H1 (cell line): ENCODE measurements around the gene HIVEP2. TPM values are rescaled to one million over a fixed set of nuclear protein-coding genes. Genes with fewer than 3 reads are reported as not detected.

Experiments
- CTCF ChIA-PET: fragments of 300-600 bp; sonication (Branson Sonifier 250); formaldehyde crosslinking; loops from one replicate; lab custom pipeline; 2021; ENCODE audit not compliant: partially characterized antibody; lab: Charles Lee
- POLR2A ChIA-PET: fragments of 300-600 bp; sonication (Branson Sonifier 250); formaldehyde crosslinking; loops from one replicate; lab custom pipeline; 2021; ENCODE audit warnings: inconsistent platforms; ENCODE audit not compliant: partially characterized antibody; lab: Charles Lee
- DNase-seq, 2 experiments: peaks; one replicate each; pipeline versions ENCODE4 v3.0.0 to v3.0.0-alpha.2; 2010 to 2022; ENCODE audit warnings: low spot score in 2 of 2, low read depth in 1 of 2, mixed read lengths in 1 of 2
- FAIRE-seq: peaks from 2 replicates; lab custom pipeline; 2011; peaks lifted over from hg19 to GRCh38; lab: Jason Lieb, UNC
- H2AFZ ChIP-seq: 2 replicates; pipeline ENCODE4 v1.8.1; 2012; ENCODE audit warnings: low read length, inconsistent platforms
- H2AK5ac ChIP-seq: 2 replicates; pipeline ENCODE4 v1.6.1; 2013; ENCODE audit warnings: low read depth, low read length
- H2BK120ac ChIP-seq: replicated peaks from 2 replicates; pipeline ENCODE3; 2013; ENCODE audit warnings: low read depth, low read length, inconsistent platforms
- H2BK12ac ChIP-seq: 2 replicates; pipeline ENCODE4 v1.6.1; 2013; ENCODE audit warnings: low read depth, low read length
- H2BK15ac ChIP-seq: 2 replicates; pipeline ENCODE4 v1.6.1; 2013; ENCODE audit warnings: low read length
- H2BK20ac ChIP-seq: 2 replicates; pipeline ENCODE4 v1.6.1; 2013; ENCODE audit warnings: low read length
- H2BK5ac ChIP-seq: 2 replicates; pipeline ENCODE4 v1.6.1; 2013; ENCODE audit warnings: low read depth, low read length
- H3K14ac ChIP-seq: 2 replicates; pipeline ENCODE4 v1.6.1; 2013; ENCODE audit warnings: inconsistent platforms; ENCODE audit not compliant: insufficient read length
- H3K18ac ChIP-seq: 2 replicates; pipeline ENCODE4 v1.6.1; 2013; ENCODE audit warnings: low read length; ENCODE audit errors: extremely low read depth
- H3K23ac ChIP-seq: 2 replicates; pipeline ENCODE4 v1.6.1; 2013; ENCODE audit warnings: inconsistent platforms; ENCODE audit not compliant: insufficient read length
- H3K23me2 ChIP-seq: 2 replicates; pipeline ENCODE4 v1.6.1; 2013; ENCODE audit warnings: low read depth, low read length
- H3K27ac ChIP-seq: 2 replicates; pipeline ENCODE4 v1.6.1; 2011; ENCODE audit warnings: low read depth, low read length, inconsistent platforms
- H3K27me3 ChIP-seq, 4 experiments: replicated peaks in 1 of 4; 1 replicate in 1 of 4; 2 replicates in 3 of 4; pipeline versions ENCODE4 v1.6.1 to v1.8.1; 2011 to 2013; ENCODE audit warnings: low read length in 3 of 4, mild to moderate bottlenecking in 3 of 4, inconsistent platforms in 2 of 4, mixed read lengths in 2 of 4, moderate library complexity in 1 of 4; ENCODE audit not compliant: control insufficient read depth in 3 of 4, insufficient read depth in 3 of 4; ENCODE audit errors: extremely low read depth in 1 of 4
- H3K36me3 ChIP-seq, 4 experiments: 2 replicates each; pipeline versions ENCODE4 v1.6.1 to v1.8.1; 2011 to 2013; ENCODE audit warnings: mild to moderate bottlenecking in 4 of 4, low read length in 3 of 4, moderate library complexity in 2 of 4, control low read depth in 1 of 4, inconsistent platforms in 1 of 4; ENCODE audit not compliant: insufficient read depth in 4 of 4, control insufficient read depth in 2 of 4
- H3K4ac ChIP-seq: replicated peaks from 2 replicates; pipeline ENCODE3; 2013; ENCODE audit warnings: low read length, low read depth, mixed read lengths, inconsistent platforms; ENCODE audit not compliant: insufficient read length
- H3K4me1 ChIP-seq, 4 experiments: replicated peaks in 1 of 4; 1 replicate in 1 of 4; 2 replicates in 3 of 4; pipeline versions ENCODE4 v1.6.1 to v1.8.1; 2011 to 2013; ENCODE audit warnings: low read length in 3 of 4, inconsistent platforms in 2 of 4, mixed read lengths in 1 of 4; ENCODE audit not compliant: insufficient read depth in 4 of 4, control insufficient read depth in 3 of 4
- H3K4me2 ChIP-seq, 2 experiments: 2 replicates each; pipeline versions ENCODE4 v1.6.1 to v1.8.1; 2011 to 2013; ENCODE audit warnings: low read depth in 2 of 2, low read length in 2 of 2, control low read depth in 1 of 2, inconsistent platforms in 1 of 2, mild to moderate bottlenecking in 1 of 2; ENCODE audit not compliant: insufficient read depth in 1 of 2
- H3K4me3 ChIP-seq, 4 experiments: fragments of 200-600, 300-600 bp in 1 of 4; sonication (generic), shearing (Covaris generic), sonication (Bioruptor Twin) in 1 of 4; 2 replicates each; pipeline versions ENCODE4 v1.5.1 to v1.8.1; 2011 to 2016; ENCODE audit warnings: low read length in 4 of 4, low read depth in 3 of 4, control low read depth in 2 of 4, inconsistent platforms in 2 of 4, mild to moderate bottlenecking in 2 of 4, mixed read lengths in 1 of 4, moderate library complexity in 1 of 4; ENCODE audit not compliant: insufficient read depth in 2 of 4; ENCODE audit errors: extremely low read depth in 1 of 4
- H3K56ac ChIP-seq: replicated peaks from 2 replicates; pipeline ENCODE3; 2013; ENCODE audit warnings: low read depth, mild to moderate bottlenecking, mixed read lengths, low read length, inconsistent platforms; ENCODE audit not compliant: insufficient read length
- H3K79me1 ChIP-seq: 2 replicates; pipeline ENCODE4 v1.6.1; 2013; ENCODE audit warnings: low read depth, low read length, control low read depth
- H3K79me2 ChIP-seq, 2 experiments: 2 replicates each; pipeline versions ENCODE4 v1.6.1 to v1.8.1; 2012 to 2013; ENCODE audit warnings: low read length in 2 of 2, mild to moderate bottlenecking in 2 of 2, inconsistent platforms in 1 of 2; ENCODE audit not compliant: insufficient read depth in 2 of 2, control insufficient read depth in 1 of 2
- H3K9ac ChIP-seq, 4 experiments: replicated peaks in 1 of 4; 1 replicate in 1 of 4; 2 replicates in 3 of 4; pipeline versions ENCODE4 v1.6.1 to v1.8.1; 2011 to 2013; ENCODE audit warnings: low read depth in 3 of 4, low read length in 3 of 4, control low read depth in 2 of 4, mild to moderate bottlenecking in 2 of 4, moderate library complexity in 2 of 4, inconsistent platforms in 1 of 4; ENCODE audit errors: extremely low read depth in 1 of 4
- H3K9me3 ChIP-seq, 2 experiments: 2 replicates each; pipeline versions ENCODE4 v1.6.1 to v1.8.1; 2012 to 2013; ENCODE audit warnings: mild to moderate bottlenecking in 2 of 2, moderate library complexity in 2 of 2, control low read depth in 1 of 2, inconsistent platforms in 1 of 2, low read depth in 1 of 2, low read length in 1 of 2, mixed read lengths in 1 of 2; ENCODE audit not compliant: insufficient read depth in 2 of 2
- H4K20me1 ChIP-seq, 2 experiments: replicated peaks in 1 of 2; 2 replicates each; pipeline versions ENCODE3 to v1.8.1; 2011 to 2013; ENCODE audit warnings: inconsistent platforms in 2 of 2, low read length in 2 of 2, mild to moderate bottlenecking in 1 of 2; ENCODE audit not compliant: insufficient read depth in 2 of 2, control insufficient read depth in 1 of 2
- H4K5ac ChIP-seq: 2 replicates; pipeline ENCODE4 v1.6.1; 2013; ENCODE audit warnings: low read length, low read depth, mixed read lengths, inconsistent platforms; ENCODE audit not compliant: insufficient read length
- H4K8ac ChIP-seq: 2 replicates; pipeline ENCODE4 v1.8.0; 2013; ENCODE audit warnings: mild to moderate bottlenecking, moderate library complexity, low read length, inconsistent platforms; ENCODE audit not compliant: insufficient read depth; ENCODE audit errors: extremely low read depth
- H4K91ac ChIP-seq: replicated peaks from 2 replicates; pipeline ENCODE3; 2013; ENCODE audit warnings: low read length, mixed read lengths, inconsistent platforms; ENCODE audit not compliant: insufficient read length
- BCL11A ChIP-seq, 2 experiments: IDR thresholded peaks; one replicate each; pipeline ENCODE4 v1.6.1; 2011; ENCODE audit warnings: low read depth in 2 of 2, low read length in 2 of 2, mild to moderate bottlenecking in 2 of 2
- CBX5 ChIP-seq: fragments of 300-800, 300-1000 bp; sonication (generic); IDR thresholded peaks from 2 replicates; pipeline ENCODE4 v1.7.1; 2016; ENCODE audit warnings: antibody characterized with exemption, low read length, low read depth
- CBX8 ChIP-seq: fragments of 300-800, 300-1000 bp; sonication (generic); IDR thresholded peaks from 2 replicates; pipeline ENCODE4 v1.7.1; 2016; ENCODE audit warnings: low read depth, low read length, borderline replicate concordance
- EGR1 ChIP-seq: IDR thresholded peaks from 2 replicates; pipeline ENCODE4 v1.6.1; 2011; ENCODE audit warnings: low read depth, low read length, borderline replicate concordance
- EP300 ChIP-seq, 2 experiments: IDR thresholded peaks; 1 replicate in 1 of 2; 2 replicates in 1 of 2; pipeline ENCODE4 v1.6.1; 2011 to 2012; ENCODE audit warnings: low read depth in 2 of 2, low read length in 2 of 2, mild to moderate bottlenecking in 2 of 2, borderline replicate concordance in 1 of 2, inconsistent platforms in 1 of 2, moderate library complexity in 1 of 2
- GTF2F1 ChIP-seq: IDR thresholded peaks from 2 replicates; pipeline ENCODE4 v1.6.1; 2012; ENCODE audit warnings: low read depth, low read length, improper control_type of control experiment, borderline replicate concordance
- KDM1A ChIP-seq: fragments of 200-600, 300-600 bp; sonication (generic); IDR thresholded peaks from 2 replicates; pipeline ENCODE4 v1.7.1; 2016; ENCODE audit warnings: mild to moderate bottlenecking, low read length, borderline replicate concordance
- PHF8 ChIP-seq: fragments of 200-600 bp; sonication (generic); conservative IDR thresholded peaks from 2 replicates; pipeline ENCODE4 v1.7.1; 2012; ENCODE audit warnings: low read depth, mild to moderate bottlenecking, inconsistent platforms, low read length, moderate library complexity
- POU5F1 ChIP-seq: IDR thresholded peaks from 2 replicates; pipeline ENCODE4 v1.6.1; 2011; ENCODE audit warnings: low read depth, mild to moderate bottlenecking, low read length, moderate library complexity
- SP4 ChIP-seq: IDR thresholded peaks from 2 replicates; pipeline ENCODE4 v1.6.1; 2012; ENCODE audit warnings: low read length, inconsistent platforms
- SRF ChIP-seq: IDR thresholded peaks from 2 replicates; pipeline ENCODE4 v1.6.1; 2011; ENCODE audit warnings: mild to moderate bottlenecking, low read depth, low read length, moderate library complexity
- SUZ12 ChIP-seq: fragments of 200-600 bp; sonication (generic); IDR thresholded peaks from 2 replicates; pipeline ENCODE4 v1.6.1; 2012; ENCODE audit warnings: mild to moderate bottlenecking, inconsistent platforms, low read length, moderate library complexity, mixed read lengths
- TAF1 ChIP-seq: IDR thresholded peaks from 2 replicates; pipeline ENCODE4 v1.6.1; 2011; ENCODE audit warnings: mild to moderate bottlenecking, low read depth, low read length
- TEAD4 ChIP-seq: IDR thresholded peaks from 2 replicates; pipeline ENCODE4 v1.6.1; 2012; ENCODE audit warnings: low read depth, low read length, inconsistent platforms, mixed read lengths
- WGBS, 2 experiments: shearing (Covaris generic) in 1 of 2; methylation state at CpG; one replicate each; pipeline versions ENCODE4 v1.1.6 to v1.1.7; 2013 to 2015; ENCODE audit warnings: low lambda C conversion rate in 2 of 2, mixed read lengths in 2 of 2, inconsistent platforms in 1 of 2, low coverage in 1 of 2, missing lambda C conversion rate in 1 of 2; ENCODE audit not compliant: insufficient replicate concordance in 2 of 2, insufficient coverage in 1 of 2, insufficient read length in 1 of 2; ENCODE audit errors: extremely low coverage in 1 of 2, missing lambda C conversion rate in 1 of 2; 5-methylcytosine and 5-hydroxymethylcytosine counted together
- polyA plus RNA-seq, 7 experiments: library from polyadenylated mRNA; depleted of rRNA in 3 of 7; stranded (reverse) in 5 of 7; unstranded in 2 of 7; fragments of >200 nt in 5 of 7; fragments of 200-250 nt in 2 of 7; gene quantifications; 1 replicate in 5 of 7; 2 replicates in 1 of 7; 4 replicates in 1 of 7; pipeline versions ENCODE4 v1.2.1 to v1.2.3, GENCODE V29; 2011 to 2013; ENCODE audit warnings: missing spikeins in 2 of 7, mixed read lengths in 2 of 7
- total RNA-seq: library from RNA; stranded (reverse); fragmentation: NEBNext Ultra II Directional; extraction: Animal tissue kit (Norgen Biotek cat#: 25700); gene quantifications from 2 replicates; pipeline ENCODE4 v1.2.1, GENCODE V29; 2021
- TF ChIP-seq, protein P1 (sequence below): IDR thresholded peaks from 2 replicates; pipeline ENCODE4 v1.6.1; 2011; ENCODE audit warnings: low read depth, mild to moderate bottlenecking, low read length; ENCODE audit not compliant: insufficient read depth

Gene HIVEP2
- total and polyA plus RNA-seq, 2 of the 8 experiments (the other 6 are each of a cell fraction or from before 2014, with no cell fraction given), result 2.2 to 6.1 TPM

DNA sequence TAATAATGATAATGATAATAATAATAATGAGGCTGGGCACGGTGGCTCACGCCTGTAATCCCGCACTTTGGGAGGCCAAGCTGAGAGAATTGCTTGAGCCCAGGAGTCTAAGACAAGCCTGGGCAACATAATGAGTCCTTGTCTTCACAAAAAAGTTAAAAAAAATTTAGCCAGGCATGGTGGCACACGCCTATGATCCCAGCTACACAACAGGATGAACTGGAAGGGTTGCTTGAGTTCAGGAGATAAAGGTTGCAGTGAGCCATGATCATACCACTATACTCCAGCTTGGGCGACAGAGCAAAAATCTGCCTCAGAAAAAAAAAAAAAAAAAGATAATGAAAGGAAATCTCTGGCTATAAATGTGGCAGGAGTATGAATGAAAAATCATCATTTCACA lies 213.4 kb downstream of the HIVEP2 start:
- POLR2A ChIA-PET, result no interaction called here
- no peak for FAIRE-seq
- TF ChIP-seq CBX8, result no peak
- TF ChIP-seq POU5F1, result no peak
- no peak for TF ChIP-seq CBX5
- no peak for TF ChIP-seq PHF8
- TF ChIP-seq TEAD4, result no peak
- no peak for TF ChIP-seq KDM1A
- no peak for TF ChIP-seq BCL11A (IDR thresholded peaks at IDR 0.05; ENCODE audit: low read depth in 2 of 2, low read length in 2 of 2)
- no peak for TF ChIP-seq SRF
- no peak for TF ChIP-seq SUZ12
- TF ChIP-seq TAF1, result no peak
- TF ChIP-seq SP4, result no peak
- no peak for TF ChIP-seq GTF2F1
- no peak for TF ChIP-seq EGR1
- TF ChIP-seq EP300 (IDR thresholded peaks at IDR 0.05; ENCODE audit: borderline replicate concordance in 1 of 2, low read depth in 2 of 2, low read length in 2 of 2), result no peak
- TF ChIP-seq, protein P1, sequence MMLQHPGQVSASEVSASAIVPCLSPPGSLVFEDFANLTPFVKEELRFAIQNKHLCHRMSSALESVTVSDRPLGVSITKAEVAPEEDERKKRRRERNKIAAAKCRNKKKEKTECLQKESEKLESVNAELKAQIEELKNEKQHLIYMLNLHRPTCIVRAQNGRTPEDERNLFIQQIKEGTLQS, result no peak

More for the DNA sequence above, 213.4 kb downstream of the HIVEP2 start:
- H2BK20ac ChIP-seq, result no peak overlapping the region
- no peak for DNase-seq
- H2BK15ac ChIP-seq, result no peak overlapping the region
- H4K20me1 ChIP-seq, result no peaks in the 10 kb centered on the region
- no peak overlapping the region for H2AK5ac ChIP-seq
- H4K91ac ChIP-seq, result no peak overlapping the region
- H3K14ac ChIP-seq, result no peak overlapping the region
- no peaks in the 10 kb centered on the region for H3K79me2 ChIP-seq
- H3K56ac ChIP-seq, result no peak overlapping the region
- H4K5ac ChIP-seq, result no peak overlapping the region
- H3K9me3 ChIP-seq, result no peaks in the 10 kb centered on the region
- H3K4ac ChIP-seq, result no peak overlapping the region
- no peak overlapping the region for H4K8ac ChIP-seq
- no peaks in the 10 kb centered on the region for H3K23me2 ChIP-seq
- H3K36me3 ChIP-seq, result no peaks in the 10 kb centered on the region
- H3K79me1 ChIP-seq, result no peaks in the 10 kb centered on the region
- no peak overlapping the region for H3K27ac ChIP-seq
- 84% methylated on average over 5 of the region's 5 CpGs; no CpG with 5 or more reads in 1 of the 2 experiments for WGBS, 2 experiments
- H3K23ac ChIP-seq, result no peak overlapping the region
- H3K4me1 ChIP-seq, result peaks cover 0 to 3% (median 0%) of the 10 kb centered on the region in 4 experiments; a peak in 1 of 7 replicates
- no peak overlapping the region for H2BK5ac ChIP-seq
- H3K18ac ChIP-seq, result no peak overlapping the region
- no peak overlapping the region for H3K4me3 ChIP-seq
- no peak overlapping the region for H3K4me2 ChIP-seq
- no peaks in the 10 kb centered on the region for H3K27me3 ChIP-seq
- H2BK12ac ChIP-seq, result no peak overlapping the region
- CTCF ChIA-PET, result interaction anchor here (1.6 to 6.4 kb wide), 2 partner anchors 16 to 696 kb away, joined by 3 to 43 read pairs; no protein-coding TSS in a partner anchor
- H2AFZ ChIP-seq, result no peak overlapping the region
- H3K9ac ChIP-seq, result no peak overlapping the region
- H2BK120ac ChIP-seq, result no peak overlapping the region
